Endothelial cell of umbilical vein (primary cell): ENCODE data around the gene SLC49A3. TPM values are rescaled to one million over a fixed set of nuclear protein-coding genes. Genes with fewer than 3 reads are reported as not detected.

Source experiments
- BruUV-seq: library from RNA; stranded (reverse); fragments of 400-500 nt; replicated peaks from 2 replicates; lab custom pipeline; 2021; lab: Mats Ljungman, UMichigan
- CTCF ChIA-PET: fragments of 300-600, 350-600 bp; sonication (Branson Sonifier 250); formaldehyde crosslinking; loops from one replicate; lab custom pipeline; 2021; ENCODE audit warnings: antibody characterized with exemption, inconsistent platforms; lab: Charles Lee
- POLR2A ChIA-PET: fragments of 300-600, 350-600 bp; sonication (Branson Sonifier 250); formaldehyde crosslinking; loops from one replicate; lab custom pipeline; 2021; ENCODE audit warnings: antibody characterized with exemption, inconsistent platforms; lab: Charles Lee
- DNase-seq: peaks from one replicate; pipeline ENCODE4 v3.0.0-alpha.2; 2011; ENCODE audit warnings: low read depth, low spot score
- FAIRE-seq: peaks from 2 replicates; lab custom pipeline; 2011; peaks lifted over from hg19 to GRCh38; lab: Jason Lieb, UNC
- H2AFZ ChIP-seq: 2 replicates; pipeline ENCODE4 v1.6.0; 2012; ENCODE audit warnings: low read depth, low read length, control low read depth, inconsistent platforms
- H3K27ac ChIP-seq: 2 replicates; pipeline ENCODE4 v1.5.1; 2011; ENCODE audit warnings: low read depth, mild to moderate bottlenecking, control low read depth, low read length, moderate library complexity; ENCODE audit not compliant: insufficient read depth
- H3K27me3 ChIP-seq, 2 experiments: 2 replicates each; pipeline versions ENCODE4 v1.6.0 to v1.6.1; 2011; ENCODE audit warnings: low read length in 2 of 2, mixed read lengths in 1 of 2; ENCODE audit not compliant: control insufficient read depth in 2 of 2, insufficient read depth in 2 of 2
- H3K36me3 ChIP-seq, 2 experiments: 2 replicates in 1 of 2; 3 replicates in 1 of 2; pipeline ENCODE4 v1.5.1; 2011; ENCODE audit warnings: low read length in 2 of 2, mild to moderate bottlenecking in 1 of 2, moderate library complexity in 1 of 2; ENCODE audit not compliant: control insufficient read depth in 2 of 2, insufficient read depth in 2 of 2; ENCODE audit errors: extremely low read depth in 1 of 2
- H3K4me1 ChIP-seq: 3 replicates; pipeline ENCODE4 v1.5.1; 2011; ENCODE audit warnings: mild to moderate bottlenecking, low read length; ENCODE audit not compliant: control insufficient read depth, insufficient read depth; ENCODE audit errors: extremely low read depth
- H3K4me2 ChIP-seq: 2 replicates; pipeline ENCODE4 v1.6.1; 2011; ENCODE audit warnings: low read length, control low read depth, mixed read lengths; ENCODE audit not compliant: insufficient read depth
- H3K4me3 ChIP-seq, 3 experiments: fragments of 200-600 bp in 1 of 3; sonication (generic), shearing (Covaris generic) in 1 of 3; replicated peaks in 1 of 3; 2 replicates each; pipeline ENCODE4 v1.5.1; 2011 to 2016; ENCODE audit warnings: control low read depth in 3 of 3, low read length in 3 of 3, mild to moderate bottlenecking in 2 of 3, inconsistent platforms in 1 of 3, low read depth in 1 of 3, moderate library complexity in 1 of 3; ENCODE audit not compliant: insufficient read depth in 1 of 3
- H3K79me2 ChIP-seq: 2 replicates; pipeline ENCODE4 v1.6.0; 2012; ENCODE audit warnings: low read length, inconsistent platforms; ENCODE audit not compliant: control insufficient read depth, insufficient read depth
- H3K9ac ChIP-seq: replicated peaks from 2 replicates; pipeline ENCODE3; 2011; ENCODE audit warnings: low read length, control low read depth; ENCODE audit not compliant: insufficient read depth; ENCODE audit errors: extremely low read depth
- H3K9me1 ChIP-seq: replicated peaks from 3 replicates; pipeline ENCODE4 v1.6.0; 2011; ENCODE audit warnings: mild to moderate bottlenecking, low read length; ENCODE audit not compliant: control insufficient read depth, insufficient read depth; ENCODE audit errors: extremely low read depth
- H3K9me3 ChIP-seq: replicated peaks from 2 replicates; pipeline ENCODE4 v1.5.1; 2012; ENCODE audit warnings: low read length, inconsistent platforms; ENCODE audit not compliant: control insufficient read depth, insufficient read depth
- H4K20me1 ChIP-seq: replicated peaks from 2 replicates; pipeline ENCODE3; 2011; ENCODE audit warnings: mild to moderate bottlenecking, low read length; ENCODE audit not compliant: control insufficient read depth, insufficient read depth; ENCODE audit errors: extremely low read depth
- CTCF ChIP-seq, 2 donors: IDR thresholded peaks; 1 replicate in 1 of 2; 2 replicates in 1 of 2; pipeline ENCODE4 v1.5.1; 2011; ENCODE audit warnings: low read length in 2 of 2, mild to moderate bottlenecking in 2 of 2, moderate library complexity in 2 of 2, control low read depth in 1 of 2, inconsistent platforms in 1 of 2, low read depth in 1 of 2; ENCODE audit not compliant: insufficient read depth in 1 of 2; ENCODE audit errors: extremely low read depth in 1 of 2
- EZH2 ChIP-seq: IDR thresholded peaks from 2 replicates; pipeline ENCODE4 v1.6.1; 2012; ENCODE audit warnings: borderline replicate concordance, low read depth, mild to moderate bottlenecking, moderate library complexity, low read length, inconsistent platforms; ENCODE audit not compliant: severe bottlenecking
- FOS ChIP-seq: IDR thresholded peaks from 2 replicates; pipeline ENCODE4 v1.6.1; 2011; ENCODE audit warnings: mild to moderate bottlenecking, low read length, moderate library complexity, borderline replicate concordance; ENCODE audit not compliant: insufficient read depth
- GATA2 ChIP-seq: IDR thresholded peaks from 2 replicates; pipeline ENCODE4 v1.7.0; 2011; ENCODE audit warnings: low read depth, mild to moderate bottlenecking, moderate library complexity, mixed read lengths, low read length; ENCODE audit not compliant: insufficient read length, insufficient read depth
- JUN ChIP-seq: IDR thresholded peaks from 2 replicates; pipeline ENCODE4 v1.6.1; 2011; ENCODE audit warnings: borderline replicate concordance, low read depth; ENCODE audit not compliant: insufficient read length, insufficient read depth
- MAX ChIP-seq: IDR thresholded peaks from 2 replicates; pipeline ENCODE4 v1.6.1; 2011; ENCODE audit not compliant: insufficient read depth, insufficient read length
- MYC ChIP-seq: IDR thresholded peaks from one replicate; pipeline ENCODE4 v1.6.1; 2011; ENCODE audit warnings: mild to moderate bottlenecking, low read depth, low read length
- POLR2A ChIP-seq: IDR thresholded peaks from 2 replicates; pipeline ENCODE4 v1.6.1; 2012; ENCODE audit warnings: low read depth, mild to moderate bottlenecking, control low read depth, low read length
- POLR2AphosphoS5 ChIP-seq: IDR thresholded peaks from 2 replicates; pipeline ENCODE4 v1.6.1; 2012; ENCODE audit warnings: low read depth, mild to moderate bottlenecking, control low read depth, low read length, moderate library complexity; ENCODE audit not compliant: insufficient read depth
- dilution Hi-C: fragments of 300-500 bp; cut with MboI; formaldehyde crosslinking; loops from one replicate; pipeline ENCODE4 v1.15.0; 2019; ENCODE audit warnings: low sequenced_read_pairs; ENCODE audit not compliant: extremely low pct_ligation_motif_present
- intact Hi-C: fragments of 100-400 bp; cut with micrococcal nuclease; formaldehyde crosslinking; loops from one replicate; pipeline ENCODE4 v1.10.0; 2022
- polyA plus RNA-seq, 4 experiments: library from polyadenylated mRNA; depleted of rRNA in 3 of 4; stranded (reverse) in 3 of 4; unstranded in 1 of 4; fragments of >200 nt; gene quantifications; 2 replicates each; pipeline versions ENCODE4 v1.2.1 to v1.2.3, GENCODE V29; 2011 to 2012; ENCODE audit warnings: missing spikeins in 1 of 4
- total RNA-seq: library from RNA; stranded (reverse); gene quantifications from 2 replicates; pipeline ENCODE4 v1.2.3, GENCODE V29; 2021

SLC49A3 gene
- total and polyA plus RNA-seq, 2 donors (not counting 3 experiments of a cell fraction or from before 2014, with no cell fraction given): 4.2 to 11.5 TPM

GRCh38 chr4:712916-713632 is 24.1 kb upstream of the SLC49A3 start:
- Histone ChIP-seq H3K9me1 (no peaks in the 10 kb centered on the region), H3K79me2 (peaks cover 85% of the 10 kb centered on the region), H3K4me3 (no peak overlapping the region), H3K4me2 (no peak overlapping the region), H4K20me1 (peaks cover 8% of the 10 kb centered on the region), H3K9ac (no peak overlapping the region), H3K27me3 (no peaks in the 10 kb centered on the region), H2AFZ (no peak overlapping the region), H3K4me1 (peaks cover 6% of the 10 kb centered on the region), H3K36me3 (peaks cover 2 to 9% of the 10 kb centered on the region in 2 experiments), H3K9me3 (no peaks in the 10 kb centered on the region), H3K27ac (no peak overlapping the region)
- dilution Hi-C loops: no loop called here
- no peak for TF ChIP-seq MAX
- no peak for TF ChIP-seq FOS
- TF ChIP-seq JUN: no peak
- no peak for TF ChIP-seq EZH2
- no peak for TF ChIP-seq CTCF (IDR thresholded peaks at IDR 0.05; ENCODE audit: extremely low read depth in 1 of 2, insufficient read depth in 1 of 2, low read depth in 1 of 2, low read length in 2 of 2)
- TF ChIP-seq POLR2A: no peak
- no peak for TF ChIP-seq POLR2AphosphoS5
- TF ChIP-seq MYC: no peak
- TF ChIP-seq GATA2: no peak
- FAIRE-seq (no peak), DNase-seq (no peak)
- ChIA-PET POLR2A (no interaction called here), CTCF (no interaction called here)
- no TSS peak for BruUV-seq
- intact Hi-C loops: no loop called here
